Heart right ventricle (tissue), 16 donors: ENCODE measurements around the gene MRI1. TPM values are rescaled to one million over a fixed set of nuclear protein-coding genes. Genes with fewer than 3 reads are reported as not detected.

Source experiments
- ATAC-seq, 8 donors: fragments of 200-7000 bp; cut with Tn5 transposase; one replicate each; pipeline ENCODE4 v1.9.1; 2020; ENCODE audit warnings: mild to moderate bottlenecking in 8 of 8, moderate library complexity in 8 of 8, moderate number of reproducible peaks in 1 of 8
- DNase-seq, 2 donors: peaks; one replicate each; pipeline ENCODE4 v3.0.0-alpha.2; 2020
- H3K27ac ChIP-seq, 10 donors: fragments of 200-600 bp; sonication (generic) in 2 of 10; one replicate each; pipeline versions ENCODE4 v1.5.0 to v1.8.0; 2020 to 2022; ENCODE audit warnings: mild to moderate bottlenecking in 3 of 10
- H3K27me3 ChIP-seq, 7 donors: fragments of 200-600 bp; one replicate each; pipeline ENCODE4 v1.8.0; 2021 to 2022; ENCODE audit warnings: mild to moderate bottlenecking in 2 of 7
- H3K36me3 ChIP-seq, 9 donors: fragments of 200-600 bp; sonication (generic) in 1 of 9; one replicate each; pipeline versions ENCODE4 v1.5.0 to v1.8.0; 2020 to 2022; ENCODE audit warnings: mild to moderate bottlenecking in 2 of 9
- H3K4me1 ChIP-seq, 9 donors: fragments of 200-600 bp; sonication (generic) in 1 of 9; one replicate each; pipeline versions ENCODE4 v1.5.0 to v1.8.0; 2020 to 2022; ENCODE audit warnings: mild to moderate bottlenecking in 4 of 9
- H3K4me3 ChIP-seq, 10 donors: fragments of 200-600 bp; sonication (generic) in 2 of 10; one replicate each; pipeline versions ENCODE4 v1.5.0 to v1.8.0; 2020 to 2022; ENCODE audit warnings: mild to moderate bottlenecking in 7 of 10, moderate library complexity in 2 of 10
- H3K9me3 ChIP-seq, 11 donors: fragments of 200-600 bp in 10 of 11; sonication (generic) in 2 of 11; one replicate each; pipeline versions ENCODE4 v1.5.0 to v1.8.0; 2013 to 2022; ENCODE audit warnings: mild to moderate bottlenecking in 2 of 11, control low read depth in 1 of 11, moderate library complexity in 1 of 11
- WGBS, 2 donors: extraction: QIAGEN DNeasy Blood & Tissue Kit; methylation state at CpG; one replicate each; pipeline ENCODE4 v1.1.7; 2013; ENCODE audit warnings: inconsistent platforms in 1 of 2; 5-methylcytosine and 5-hydroxymethylcytosine counted together
- intact Hi-C, 10 donors: fragments of 100-400 bp; cut with DNase I; formaldehyde crosslinking; loops; one replicate each; pipeline versions ENCODE4 v1.11.1 to v1.14.2; 2022
- polyA plus RNA-seq, 2 donors: library from polyadenylated mRNA; stranded (reverse); fragments of 200-250 nt; gene quantifications; one replicate each; pipeline ENCODE4 v1.2.3, GENCODE V29; 2013
- total RNA-seq, 10 donors: library from RNA; stranded (reverse); fragmentation: NEBNext Ultra II Directional in 3 of 10; extraction: Animal tissue kit (Norgen Biotek cat#: 25700) in 3 of 10; gene quantifications; one replicate each; pipeline versions ENCODE4 v1.2.1 to v1.2.4, GENCODE V29; 2021 to 2023
- TF ChIP-seq, protein P1 (sequence below), 9 donors: fragments of 200-600 bp; sonication (generic) in 2 of 9; IDR thresholded peaks; one replicate each; pipeline versions ENCODE4 v1.5.0 to v1.8.0; 2021 to 2022; ENCODE audit warnings: antibody characterized with exemption in 9 of 9, mild to moderate bottlenecking in 5 of 9, moderate library complexity in 1 of 9
- donor health status: Arrhythmogenic right ventricular cardiomyopathy.
- donor health status: ischemic (EF 13 %, LVEDD 7.1; RV severe dilation, severe dysfunction).
- donor health status: healthy with polysubstance abuse.
- donor health status: DM: no; HTN: yes; CAD: no.
- donor health status: DM: no; HTN: no; CAD: no.
- donor health status: ischemic (EF 25% LVEDD 6.9; RV normal size, moderate dysfunction).
- donor health status: ischemic (EF 25% LVEDD 5.7; RV mildly dilated, moderate dysfunction).
- donor health status: healthy.
- donor health status: DM: yes; HTN: yes; CAD: no.
- donor health status: Ischemic cardiomyopathy.
- donor health status: ischemic (EF 35%, LVEDD 5.7; RV mildly dilated, moderate dysfunction).
- donor health status: nonischemic (EF 11% LVEDD 7.7; RV severe dilation, severe dysfunction).
- donor health status: DM: yes; HTN: yes; CAD: no.
- donor health status: PGD.
- donor health status: ischemic (EF 29% LVEDD 5.4; RV normal size, mild dysfunction).
- donor health status: nonischemic (EF 23%, LVEDD 6.1; RV moderate dilation, normal function).

The MRI1 gene
- total and polyA plus RNA-seq, 12 donors = 9.9 to 18.7 (median 13.0) TPM

DNA sequence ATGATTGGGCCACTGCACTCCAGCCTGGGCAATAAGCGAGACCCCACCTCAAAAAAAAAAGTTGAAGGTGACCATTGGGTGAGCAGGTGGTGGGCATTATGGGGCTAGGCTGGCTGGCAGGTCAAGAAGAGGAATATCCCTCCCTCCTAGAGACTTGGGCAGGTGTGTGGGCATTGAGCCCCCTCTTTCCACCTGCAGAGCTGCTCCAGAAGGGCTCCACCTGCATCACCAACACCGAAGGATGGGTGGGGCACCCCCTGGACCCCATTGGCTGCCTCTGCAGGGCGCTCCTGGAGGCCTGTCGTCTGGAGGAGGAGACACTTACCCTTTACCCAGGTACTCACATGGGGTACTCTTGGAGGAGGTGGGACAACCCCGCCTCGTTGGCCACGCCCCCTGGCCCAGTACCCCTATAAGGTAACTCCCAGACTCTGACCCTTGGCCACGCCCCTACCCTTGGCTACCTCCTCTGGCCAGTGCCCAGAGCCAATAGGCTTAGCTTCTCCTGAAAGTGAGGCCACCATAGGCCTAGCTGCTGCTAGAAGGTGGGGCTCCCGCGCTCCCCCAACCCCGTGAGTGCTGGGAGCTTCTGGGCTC, 52.8 kb downstream of the MRI1 start:
- TF ChIP-seq, protein P1, sequence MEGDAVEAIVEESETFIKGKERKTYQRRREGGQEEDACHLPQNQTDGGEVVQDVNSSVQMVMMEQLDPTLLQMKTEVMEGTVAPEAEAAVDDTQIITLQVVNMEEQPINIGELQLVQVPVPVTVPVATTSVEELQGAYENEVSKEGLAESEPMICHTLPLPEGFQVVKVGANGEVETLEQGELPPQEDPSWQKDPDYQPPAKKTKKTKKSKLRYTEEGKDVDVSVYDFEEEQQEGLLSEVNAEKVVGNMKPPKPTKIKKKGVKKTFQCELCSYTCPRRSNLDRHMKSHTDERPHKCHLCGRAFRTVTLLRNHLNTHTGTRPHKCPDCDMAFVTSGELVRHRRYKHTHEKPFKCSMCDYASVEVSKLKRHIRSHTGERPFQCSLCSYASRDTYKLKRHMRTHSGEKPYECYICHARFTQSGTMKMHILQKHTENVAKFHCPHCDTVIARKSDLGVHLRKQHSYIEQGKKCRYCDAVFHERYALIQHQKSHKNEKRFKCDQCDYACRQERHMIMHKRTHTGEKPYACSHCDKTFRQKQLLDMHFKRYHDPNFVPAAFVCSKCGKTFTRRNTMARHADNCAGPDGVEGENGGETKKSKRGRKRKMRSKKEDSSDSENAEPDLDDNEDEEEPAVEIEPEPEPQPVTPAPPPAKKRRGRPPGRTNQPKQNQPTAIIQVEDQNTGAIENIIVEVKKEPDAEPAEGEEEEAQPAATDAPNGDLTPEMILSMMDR (IDR thresholded peaks at IDR 0.05) = no peak
- Histone ChIP-seq H3K27ac (no peak overlapping the region), H3K4me3 (peak overlapping the region in 3 of 10 donors; percentile 3 to 29 (median 27)), H3K4me1 (peaks cover 0 to 9% (median 0%) of the 10 kb centered on the region in 9 donors), H3K27me3 (no peaks in the 10 kb centered on the region), H3K9me3 (no peaks in the 10 kb centered on the region), H3K36me3 (peaks cover 0 to 75% (median 0%) of the 10 kb centered on the region in 9 donors)
- DNase-seq = no peak
- intact Hi-C loops = no loop called here
- ATAC-seq = peak in 5 of 8 donors; percentile 10 to 48 (median 38)
- 52 to 68% methylated on average over 11 of the region's 11 CpGs for WGBS, 2 donors

- ATAC-seq (peak; percentile 3 to 59 (median 34)), DNase-seq (no peak)
- Histone ChIP-seq H3K36me3 (peaks cover 0 to 71% (median 0%) of the 10 kb centered on the region in 9 donors), H3K4me1 (peaks cover 0 to 16% (median 6%) of the 10 kb centered on the region in 9 donors), H3K9me3 (no peaks in the 10 kb centered on the region), H3K4me3 (peak overlapping the region in 5 of 10 donors; percentile 3 to 29 (median 27)), H3K27ac (no peak overlapping the region), H3K27me3 (no peaks in the 10 kb centered on the region)
- intact Hi-C loops = no loop called here
- TF ChIP-seq, protein P1 (IDR thresholded peaks at IDR 0.05) = no peak
- 36 to 52% methylated on average over 35 of the region's 35 CpGs for WGBS, 2 donors
Observed at GRCh38 chr19:13817615-13818371, 53.5 kb downstream of the MRI1 start.

- Histone ChIP-seq H3K9me3 (no peaks in the 10 kb centered on the region), H3K27me3 (no peaks in the 10 kb centered on the region), H3K27ac (no peak overlapping the region), H3K36me3 (peaks cover 0 to 73% (median 0%) of the 10 kb centered on the region in 9 donors), H3K4me1 (peaks cover 0 to 22% (median 10%) of the 10 kb centered on the region in 9 donors), H3K4me3 (no peak overlapping the region)
- WGBS, 2 donors = 97 to 99% methylated on average over 11 of the region's 11 CpGs
- TF ChIP-seq, protein P1 (IDR thresholded peaks at IDR 0.05) = no peak
- DNase-seq (no peak), ATAC-seq (no peak)
- intact Hi-C loops = no loop called here
Observed at GRCh38 chr19:13819238-13819637, 54.9 kb downstream of the MRI1 start.

DNA sequence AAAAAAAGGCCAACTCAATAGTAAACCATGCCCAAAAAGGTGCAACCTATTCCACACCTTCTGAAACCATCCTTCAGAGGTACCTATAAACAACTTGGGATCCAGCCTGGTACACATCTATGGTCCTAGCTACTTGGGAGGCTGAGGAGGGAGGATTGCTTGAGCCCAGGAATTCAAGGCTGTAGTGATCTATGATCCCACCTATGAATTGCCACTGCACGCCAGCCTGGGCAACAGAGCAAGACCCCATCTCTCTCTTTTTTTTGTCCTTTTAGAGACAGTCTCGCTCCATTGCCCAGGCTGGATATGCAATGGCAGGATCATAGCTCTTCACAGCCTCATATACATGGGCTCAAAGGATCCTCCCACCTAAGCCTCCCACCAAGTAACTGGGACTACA, 57.0 kb downstream of the MRI1 start:
- 96 to 100% methylated on average over 2 of the region's 2 CpGs for WGBS, 2 donors
- ATAC-seq (no peak), DNase-seq (no peak)
- H3K27me3 ChIP-seq = no peaks in the 10 kb centered on the region
- no peak overlapping the region for H3K4me3 ChIP-seq
- TF ChIP-seq, protein P1 (IDR thresholded peaks at IDR 0.05) = no peak
- H3K27ac ChIP-seq = peak overlapping the region in 6 of 10 donors; percentile 27 to 86 (median 48)
- peaks cover 0 to 70% (median 0%) of the 10 kb centered on the region in 9 donors for H3K36me3 ChIP-seq
- intact Hi-C loops = no loop called here
- H3K4me1 ChIP-seq = peaks cover 0 to 22% (median 10%) of the 10 kb centered on the region in 9 donors
- H3K9me3 ChIP-seq = no peaks in the 10 kb centered on the region
